GM19395 (cell line): ENCODE results near the gene CCDC50.

ENCODE experiments used
- ATAC-seq: cut with Tn5 transposase; IDR thresholded peaks from one replicate; pipeline ENCODE4 v1.9.1; 2021; ENCODE audit warnings: mild to moderate bottlenecking, moderate library complexity; ENCODE audit not compliant: unreplicated experiment

The CCDC50 gene

DNA sequence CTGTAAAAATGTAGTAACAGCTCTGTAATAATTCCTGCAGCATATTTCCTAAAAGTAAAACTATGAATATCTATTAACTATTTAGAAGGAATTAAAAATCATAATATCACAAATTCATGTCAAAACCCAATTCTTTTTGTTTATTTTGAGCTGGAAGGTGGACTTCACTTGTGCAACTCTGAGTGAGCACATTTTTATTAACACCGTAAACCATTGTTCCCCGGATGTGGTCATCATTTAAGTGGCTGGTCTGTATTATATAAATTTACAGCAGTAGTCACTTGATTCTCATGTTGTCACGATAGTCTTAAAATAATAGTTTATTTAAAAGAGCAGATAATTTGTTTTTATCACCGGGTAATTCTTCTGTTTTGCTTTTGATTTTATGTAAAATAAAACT lies 44.1 kb downstream of the CCDC50 start:
- ATAC-seq = no peak

DNA sequence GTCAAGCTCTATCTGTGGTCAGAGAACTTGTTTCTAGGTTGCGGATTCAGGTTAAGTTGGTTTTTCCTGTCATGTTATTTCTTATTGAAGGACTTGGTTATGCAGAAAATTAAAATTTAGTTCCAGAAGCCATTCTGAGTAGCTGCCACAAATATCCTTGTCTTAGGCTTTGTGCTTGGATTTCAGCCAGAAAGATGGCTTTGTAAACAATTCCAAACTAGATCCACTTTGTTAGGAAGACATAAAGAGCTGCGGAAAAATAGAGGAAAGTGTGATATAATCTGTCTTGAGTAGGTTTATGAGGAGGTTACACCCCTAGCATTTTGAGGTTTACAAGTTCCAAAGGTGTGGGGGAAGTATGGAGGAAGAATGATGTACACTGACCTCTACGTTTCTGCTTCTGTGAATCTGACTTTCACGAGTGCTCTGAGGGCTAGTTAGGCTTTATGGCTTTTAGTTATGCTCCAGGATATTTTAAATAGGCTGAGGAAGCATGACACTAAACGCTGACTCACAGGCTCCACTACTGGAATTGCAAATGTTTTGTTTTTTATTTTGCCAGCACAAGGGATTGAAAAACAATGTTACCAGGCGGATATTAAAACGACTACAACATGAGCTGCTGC lies 47.4 kb downstream of the CCDC50 start:
- ATAC-seq = no peak

GRCh38 chr3:191378142-191378812 lies 49.1 kb downstream of the CCDC50 start:
- peak; percentile 41 for ATAC-seq

GRCh38 chr3:191379446-191379845 lies 50.3 kb downstream of the CCDC50 start:
- no peak for ATAC-seq

GRCh38 chr3:191380001-191380400 lies 50.8 kb downstream of the CCDC50 start:
- no peak for ATAC-seq

DNA sequence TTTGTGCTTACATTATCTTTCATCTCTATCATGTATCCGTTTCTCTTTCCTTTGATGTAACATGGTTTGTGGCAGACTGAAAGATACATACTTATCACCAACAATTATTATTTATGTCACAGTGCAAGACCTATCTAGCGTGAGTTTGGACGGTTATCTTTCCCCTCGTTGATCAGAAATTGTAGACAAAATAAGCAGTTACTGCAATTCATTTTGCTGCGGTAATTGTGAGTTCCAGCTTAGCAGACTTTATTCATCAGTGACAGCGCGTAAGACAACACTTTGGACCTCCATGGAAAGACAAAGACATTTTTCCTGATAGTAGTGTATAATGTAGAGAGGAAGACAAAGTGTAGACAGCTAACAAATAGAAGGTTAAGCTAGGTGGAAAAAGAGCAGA lies 52.1 kb downstream of the CCDC50 start:
- ATAC-seq = no peak

DNA sequence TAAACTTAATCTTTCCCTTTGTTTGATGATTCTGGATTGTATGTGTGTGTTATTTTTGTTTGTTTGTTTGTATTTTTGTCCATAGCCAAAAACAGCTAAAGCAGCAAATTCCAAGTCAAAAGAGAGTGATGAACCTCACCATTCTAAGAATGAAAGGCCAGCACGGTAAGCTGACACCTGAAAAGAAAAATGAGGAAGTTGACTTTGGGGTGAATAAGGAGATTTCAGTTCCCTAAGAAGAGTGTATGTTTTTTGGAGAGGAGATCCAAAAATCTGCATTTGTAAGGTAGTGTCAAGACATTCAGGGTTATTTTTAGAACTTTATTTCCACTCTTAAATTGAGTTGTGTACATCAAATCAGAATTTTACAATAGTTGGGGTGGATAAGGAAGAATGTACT lies 53.5 kb downstream of the CCDC50 start:
- no peak for ATAC-seq

DNA sequence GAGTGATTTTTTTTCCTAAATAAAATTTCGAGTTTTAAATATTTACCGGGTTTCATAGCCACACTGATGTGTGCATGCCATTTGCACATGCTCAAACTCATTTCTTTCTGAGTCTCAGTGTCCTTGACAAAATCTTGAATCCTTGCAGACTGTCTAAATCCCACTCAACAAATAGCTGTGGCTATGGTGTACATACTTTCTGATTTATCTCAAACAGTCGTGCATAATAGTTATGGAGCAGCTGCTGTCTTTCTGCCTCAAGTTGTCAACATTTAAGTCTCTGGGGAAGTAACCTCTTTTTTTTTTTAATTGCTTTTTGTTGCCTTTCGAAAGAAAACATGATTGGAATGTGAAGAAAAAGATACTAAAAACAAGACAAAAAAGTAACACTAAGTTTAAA lies 53.9 kb downstream of the CCDC50 start:
- no peak for ATAC-seq

- ATAC-seq = no peak
These were observed 55.9 kb downstream of the CCDC50 start for GRCh38 chr3:191385101-191385500.

DNA sequence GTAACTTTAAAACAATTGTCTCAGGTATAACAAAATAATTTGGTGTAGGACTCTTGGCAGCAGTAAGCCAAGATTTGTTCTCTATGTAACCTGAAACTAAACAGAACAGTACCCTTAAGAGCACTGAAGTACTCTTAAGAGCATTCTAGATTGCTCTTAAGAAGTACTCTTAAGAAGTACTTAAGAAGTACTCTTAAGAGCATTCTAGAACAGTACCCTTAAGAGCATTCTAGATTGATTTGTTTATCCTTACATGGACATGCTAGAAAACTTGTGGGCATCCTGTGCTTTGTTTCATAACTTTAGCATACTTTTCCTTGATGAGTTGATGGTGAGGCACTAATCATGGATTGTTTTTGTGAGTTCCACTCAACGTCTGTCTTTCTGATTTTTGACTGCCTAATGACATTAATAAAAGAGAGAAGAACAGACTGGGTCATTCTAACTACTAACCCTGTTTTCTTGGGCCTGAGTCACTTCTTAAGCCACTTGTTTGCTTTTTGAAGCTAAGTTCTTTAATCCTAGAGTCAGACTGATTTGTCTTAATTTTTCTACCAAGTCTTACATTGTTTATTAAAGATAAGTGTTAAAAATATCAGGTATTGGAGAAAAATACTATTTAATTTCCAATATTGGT lies 58.4 kb downstream of the CCDC50 start:
- no peak for ATAC-seq

DNA sequence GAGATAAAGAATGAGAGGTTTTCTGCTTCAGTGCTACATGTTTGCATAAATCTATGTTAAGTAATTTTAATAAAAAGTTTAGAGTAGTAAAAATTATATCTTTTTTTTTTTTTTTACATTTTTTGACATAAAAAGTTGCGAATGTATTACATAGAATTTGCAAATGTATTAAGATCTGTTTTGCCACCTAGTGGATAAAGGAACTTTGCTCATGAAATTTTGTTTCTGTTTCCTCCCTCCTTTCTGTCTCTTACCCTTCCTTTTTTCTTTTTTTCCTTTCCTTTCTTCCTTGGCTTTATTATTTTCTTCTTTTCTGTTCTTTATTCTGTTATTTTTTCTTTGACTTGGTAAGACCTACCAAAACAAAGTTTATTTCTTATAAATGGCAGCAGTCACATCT lies 59.6 kb downstream of the CCDC50 start:
- ATAC-seq = no peak

DNA sequence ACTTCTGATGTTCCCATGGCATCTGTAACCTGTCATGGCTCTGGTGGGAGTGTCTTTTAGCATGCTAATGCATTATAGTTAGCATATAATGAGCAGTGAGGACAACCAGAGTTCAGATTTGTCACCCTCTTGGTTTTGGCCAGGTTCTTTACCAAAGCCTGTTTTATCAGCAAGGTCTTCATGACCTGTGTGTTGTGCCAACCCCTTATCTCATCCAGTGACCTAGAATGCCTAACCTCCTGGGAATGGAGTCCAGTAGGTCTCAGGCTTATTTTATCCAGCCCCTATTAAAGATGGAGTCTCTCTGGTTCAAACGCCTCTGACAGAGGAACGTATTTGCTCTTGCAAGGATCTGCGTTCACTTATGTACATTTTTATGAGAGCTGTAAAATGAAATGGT lies 61.4 kb downstream of the CCDC50 start:
- no peak for ATAC-seq

DNA sequence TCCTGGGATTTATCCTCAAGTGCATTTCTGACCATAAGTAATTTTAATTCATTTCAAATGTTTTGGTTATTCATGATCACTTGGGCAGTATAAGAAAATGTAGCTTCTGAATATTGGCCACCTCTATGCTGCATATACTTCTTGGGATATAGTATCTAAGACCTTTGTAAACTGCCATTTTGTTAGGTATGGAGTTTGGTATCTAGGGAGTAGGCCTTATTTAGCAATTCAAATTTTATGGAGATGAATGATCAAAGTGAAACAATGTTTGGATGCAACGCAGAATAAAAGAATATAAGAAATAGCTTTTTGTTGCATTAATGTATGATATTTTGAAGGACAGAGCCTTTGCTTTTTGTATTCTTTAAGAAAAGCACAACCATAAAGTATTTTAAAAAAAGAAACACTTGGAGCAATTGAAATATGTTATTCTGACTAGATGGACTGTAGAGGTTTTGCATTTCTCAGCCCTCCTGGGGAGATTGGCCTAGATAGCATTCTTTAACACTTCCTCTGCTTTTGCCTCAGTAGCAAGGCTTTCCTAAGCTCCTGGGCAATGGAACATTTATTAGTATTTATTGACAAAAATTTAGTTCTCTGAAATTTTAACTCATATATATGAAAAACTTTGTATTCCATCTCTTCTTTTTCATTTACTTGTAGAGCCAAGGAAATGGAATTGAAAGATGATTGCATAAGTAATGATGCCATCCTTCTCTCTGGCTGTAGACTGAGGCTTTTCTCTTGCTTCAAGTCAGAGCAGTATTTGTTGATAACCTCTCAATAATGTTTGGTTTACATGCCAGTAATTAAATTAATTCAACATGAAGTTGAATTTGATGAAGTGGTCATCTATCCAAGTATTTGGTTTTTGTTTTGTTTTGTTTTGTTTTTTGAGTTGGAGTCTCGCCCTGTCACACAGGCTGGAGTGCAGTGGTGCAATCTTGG lies 62.9 kb downstream of the CCDC50 start:
- no peak for ATAC-seq

GRCh38 chr3:191393146-191393545 lies 64.0 kb downstream of the CCDC50 start:
- no peak for ATAC-seq

DNA sequence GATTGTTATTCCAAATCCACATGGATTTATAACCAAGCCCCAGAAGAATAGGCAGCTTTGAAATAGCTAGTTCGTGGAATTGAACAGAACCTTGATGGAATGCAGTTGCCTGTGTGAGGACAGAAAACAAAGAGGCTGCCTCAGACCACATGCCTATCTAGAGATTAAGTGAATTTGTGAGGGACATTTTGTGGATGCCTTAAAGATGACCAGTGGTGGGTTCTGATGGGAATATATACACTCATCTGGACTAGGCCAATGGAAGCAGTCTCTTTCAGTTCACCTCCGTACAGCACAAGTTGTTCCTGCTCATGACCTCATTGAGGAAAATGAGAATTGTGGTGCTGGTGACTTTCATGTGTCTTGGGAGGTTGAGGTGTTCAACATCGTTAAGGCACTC lies 68.6 kb downstream of the CCDC50 start:
- no peak for ATAC-seq

- no peak for ATAC-seq
These were observed 69.4 kb downstream of the CCDC50 start for GRCh38 chr3:191398607-191399006.

DNA sequence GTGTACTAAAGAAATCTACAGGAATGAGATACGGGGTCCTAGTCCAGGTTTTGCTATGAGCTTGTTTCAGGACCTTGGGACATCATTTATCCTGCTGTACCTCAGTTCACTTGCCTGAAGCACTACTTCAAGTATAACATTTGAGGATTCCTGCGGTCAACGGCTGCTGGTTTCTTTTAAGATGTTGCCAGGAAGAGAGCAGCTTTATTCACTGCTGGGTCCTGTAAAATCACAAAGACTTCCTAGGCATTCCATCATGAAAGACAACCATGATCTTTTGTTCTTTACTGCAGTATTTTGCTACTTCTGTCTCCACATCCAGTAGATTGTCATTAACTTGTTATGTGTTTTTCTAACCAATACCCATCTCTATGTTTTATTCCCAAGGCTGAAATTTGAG lies 70.7 kb downstream of the CCDC50 start:
- no peak for ATAC-seq

GRCh38 chr3:191401775-191402357 lies 72.7 kb downstream of the CCDC50 start:
- no peak for ATAC-seq

DNA sequence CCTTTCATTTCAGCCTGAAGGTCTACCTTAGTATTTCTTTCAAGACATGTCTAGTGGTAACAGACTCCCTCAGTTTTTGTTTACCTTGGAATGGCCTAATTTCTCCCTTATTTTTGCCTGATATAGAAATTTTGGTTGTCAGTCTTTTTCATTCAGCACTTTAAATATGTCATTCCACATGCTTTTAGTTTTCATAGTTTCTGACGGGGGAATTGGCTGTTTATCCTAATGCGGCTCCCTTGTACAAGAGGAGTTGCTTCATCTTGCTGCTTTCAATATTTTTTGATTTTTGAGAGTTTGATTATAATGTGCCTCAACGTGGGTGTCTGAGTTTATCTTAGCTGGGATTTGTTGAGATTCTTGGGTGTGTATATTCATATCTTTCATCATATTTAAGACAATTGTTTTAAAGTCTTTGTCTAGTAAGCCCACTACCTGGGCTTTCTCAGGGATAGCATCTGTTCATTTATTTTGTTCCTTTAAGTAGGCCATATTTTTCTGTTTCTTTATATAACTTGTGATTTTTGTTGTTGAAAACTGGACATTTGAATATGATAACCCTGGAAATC lies 80.7 kb downstream of the CCDC50 start:
- ATAC-seq = no peak

DNA sequence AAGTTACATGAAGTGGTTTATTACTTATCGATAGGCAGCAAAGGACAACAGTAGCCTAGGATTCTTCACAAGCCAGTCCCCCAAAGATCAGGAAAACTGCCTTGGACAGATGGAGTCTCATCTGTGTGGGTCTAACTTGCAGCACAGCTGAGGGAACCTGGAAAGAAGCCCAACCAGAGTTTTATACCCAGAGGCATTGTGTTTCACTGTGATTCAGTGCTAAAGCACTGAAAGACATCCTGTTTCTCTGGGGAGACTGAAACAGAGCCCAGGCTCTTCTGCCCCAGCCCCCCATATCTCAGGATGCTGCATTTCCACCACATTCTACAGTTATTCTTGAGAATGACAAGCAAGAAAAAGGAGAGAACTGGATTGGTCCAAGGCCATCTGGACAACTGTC lies 83.6 kb downstream of the CCDC50 start:
- ATAC-seq = no peak

DNA sequence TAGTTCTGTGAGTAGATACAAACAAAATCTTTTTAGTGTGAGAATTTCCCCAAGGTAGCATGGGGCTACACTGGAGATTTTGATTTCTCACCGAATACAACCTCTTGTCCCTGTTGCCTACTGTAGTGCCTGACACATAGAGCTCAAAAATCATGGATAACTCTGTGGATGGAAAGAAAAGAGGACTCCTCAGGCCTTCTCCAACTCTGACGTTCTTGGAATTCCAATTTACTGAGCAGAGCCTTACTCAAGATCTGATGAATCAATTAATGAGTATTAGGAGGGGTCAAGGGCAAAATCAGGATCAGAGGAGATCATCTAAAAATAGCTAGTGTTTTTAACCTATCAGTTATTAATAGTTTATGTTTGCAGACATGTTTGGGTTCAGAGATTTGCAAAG lies 85.1 kb downstream of the CCDC50 start:
- no peak for ATAC-seq
